GM21360 (cell line): ENCODE measurements around the gene MC1R.
"Not testable (repeated sequence)": the region's sequence is repeated elsewhere in the genome, so short reads cannot be mapped to it uniquely, and the experiment has no call there.

Experiments
- ATAC-seq: cut with Tn5 transposase; IDR thresholded peaks from one replicate; pipeline ENCODE4 v1.9.1; 2021; ENCODE audit warnings: mild to moderate bottlenecking, moderate library complexity; ENCODE audit not compliant: unreplicated experiment

The MC1R gene

GRCh38 chr16:89913408-89914387 is 5.0 kb upstream of the MC1R start:
- ATAC-seq = no peak

- not testable (repeated sequence) for ATAC-seq
Observed at GRCh38 chr16:89914642-89915285, 3.9 kb upstream of the MC1R start.

DNA sequence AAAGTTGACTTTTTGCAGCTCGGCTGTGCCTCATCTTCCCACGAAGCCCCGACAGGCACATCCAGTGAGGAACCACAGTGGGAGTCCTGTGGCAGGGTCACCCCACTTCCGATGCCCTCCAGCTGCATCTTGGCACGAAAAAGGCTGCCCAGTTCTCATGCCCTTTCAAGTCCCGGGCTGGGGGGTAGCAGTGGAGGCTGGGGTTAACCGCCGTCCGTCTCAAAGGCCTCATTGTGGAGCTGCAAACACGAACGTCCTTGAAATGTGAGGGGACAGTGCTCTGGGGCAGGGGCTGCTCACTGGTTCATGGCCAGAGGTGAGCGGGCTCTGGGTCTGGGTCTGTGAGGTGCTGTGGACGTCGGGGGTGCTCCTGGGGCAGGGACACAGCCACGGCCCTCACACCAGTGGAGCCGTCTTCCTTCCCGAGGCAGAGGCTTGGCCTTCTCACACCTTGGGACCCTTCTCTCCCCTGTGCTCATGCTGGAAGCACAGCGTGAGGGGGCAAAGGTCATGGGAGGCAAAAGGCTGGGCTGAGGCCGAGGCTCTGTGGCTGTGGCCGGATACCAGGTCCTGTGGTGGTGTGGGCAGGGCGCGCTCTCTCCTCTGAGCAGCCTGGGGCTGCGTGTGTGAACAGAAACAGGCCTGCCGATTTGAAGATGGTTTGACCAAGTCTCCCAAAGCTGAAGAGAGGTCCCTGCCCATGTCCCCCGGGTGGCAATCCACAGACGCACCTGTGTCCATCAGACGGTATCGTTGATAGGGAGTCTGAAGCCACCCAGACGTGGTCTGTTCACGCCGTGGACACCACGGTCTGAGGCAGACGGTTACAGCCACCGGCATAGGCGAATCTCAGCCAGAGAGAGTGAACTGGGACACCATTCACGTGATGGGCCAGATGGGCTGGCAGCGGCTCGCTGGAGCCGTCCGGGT is 3.1 kb upstream of the MC1R start:
- ATAC-seq = no peak

DNA sequence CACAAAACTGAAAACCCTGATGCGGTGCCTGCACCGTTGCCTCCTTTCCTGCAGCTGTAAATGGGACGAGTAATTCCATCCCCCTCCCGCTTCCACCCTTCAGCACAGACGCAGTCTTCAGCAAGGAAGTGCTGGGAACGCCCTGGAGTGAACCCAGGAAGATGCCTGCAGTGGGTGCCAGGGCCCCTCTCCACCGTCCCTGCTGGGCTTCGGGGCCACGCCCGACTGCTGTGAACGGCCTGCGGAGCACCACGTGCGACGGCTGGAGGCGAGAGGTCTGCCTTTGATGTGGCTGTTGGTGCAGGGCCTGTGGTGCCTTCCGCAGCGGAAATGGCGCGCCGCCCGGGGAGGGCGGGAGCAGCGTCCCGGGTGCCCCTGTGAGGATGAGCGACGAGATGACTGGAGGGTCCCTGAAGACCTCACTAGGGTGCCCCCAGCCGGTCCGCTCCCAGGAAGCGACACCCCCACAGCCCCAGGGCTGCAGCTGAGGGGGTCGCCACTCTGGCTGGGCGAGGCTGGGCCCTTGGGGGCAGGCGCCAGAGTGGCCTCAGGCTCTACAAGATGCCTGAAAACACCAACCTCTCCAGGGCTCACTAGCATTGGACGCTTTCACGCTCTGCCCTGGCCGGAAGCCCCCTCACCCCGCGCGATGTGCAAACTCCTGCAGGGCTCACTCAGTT is 749 bp upstream of the MC1R start:
- ATAC-seq = peak; percentile 73

- no peak for ATAC-seq
Observed at GRCh38 chr16:89919535-89920406, 1.1 kb downstream of the MC1R start.

DNA sequence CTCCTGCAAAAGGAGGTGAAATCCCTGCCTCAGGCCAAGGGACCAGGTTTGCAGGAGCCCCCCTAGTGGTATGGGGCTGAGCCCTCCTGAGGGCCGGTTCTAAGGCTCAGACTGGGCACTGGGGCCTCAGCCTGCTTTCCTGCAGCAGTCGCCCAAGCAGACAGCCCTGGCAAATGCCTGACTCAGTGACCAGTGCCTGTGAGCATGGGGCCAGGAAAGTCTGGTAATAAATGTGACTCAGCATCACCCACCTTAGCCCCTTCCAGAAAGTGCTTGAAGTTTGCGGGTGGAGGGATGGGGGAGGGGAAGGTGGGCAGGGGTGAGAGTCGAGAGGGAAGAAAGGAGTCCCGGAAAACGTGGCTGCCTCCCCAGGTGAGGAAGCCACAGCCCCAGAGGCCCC is 2.1 kb downstream of the MC1R start:
- ATAC-seq = no peak

- no peak for ATAC-seq
Observed at GRCh38 chr16:89921131-89921701, 2.6 kb downstream of the MC1R start.

DNA sequence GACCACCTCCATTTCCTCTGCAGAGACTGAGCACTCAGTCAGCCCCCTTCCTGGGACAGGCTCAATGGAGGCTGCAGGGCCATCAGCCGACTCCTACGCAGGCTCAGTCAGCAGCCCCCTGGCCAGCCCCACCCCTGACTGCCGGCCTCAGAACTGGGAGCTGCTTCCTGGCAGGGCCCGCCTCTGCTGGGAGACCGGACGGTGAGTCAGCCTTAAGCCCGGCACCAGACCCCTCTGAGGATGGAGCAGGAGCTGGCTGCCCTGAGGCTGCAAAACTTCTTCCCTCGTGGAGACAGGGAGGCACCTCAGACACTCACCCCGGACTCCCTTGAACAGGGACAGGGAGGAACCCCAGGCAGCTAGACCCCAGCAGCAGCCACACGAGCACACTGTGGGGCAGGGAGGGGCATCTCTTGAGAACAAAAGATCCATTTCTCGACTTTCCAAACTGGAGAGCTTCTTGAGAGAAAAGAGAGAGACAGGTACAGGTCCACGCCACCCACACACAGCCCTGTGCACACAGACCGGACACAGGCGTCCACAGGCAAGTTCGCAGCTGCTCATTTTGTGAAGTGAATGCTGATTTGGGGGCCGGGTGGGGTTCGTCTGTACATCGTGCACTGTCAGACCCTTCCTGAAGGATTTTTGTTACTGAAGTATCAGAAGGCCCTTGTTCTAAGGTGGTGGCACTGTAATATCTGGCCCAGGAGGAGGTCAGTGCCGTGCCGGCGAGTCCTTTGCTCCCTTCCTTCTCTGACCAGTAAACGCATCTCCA is 3.2 kb downstream of the MC1R start:
- ATAC-seq = no peak

DNA sequence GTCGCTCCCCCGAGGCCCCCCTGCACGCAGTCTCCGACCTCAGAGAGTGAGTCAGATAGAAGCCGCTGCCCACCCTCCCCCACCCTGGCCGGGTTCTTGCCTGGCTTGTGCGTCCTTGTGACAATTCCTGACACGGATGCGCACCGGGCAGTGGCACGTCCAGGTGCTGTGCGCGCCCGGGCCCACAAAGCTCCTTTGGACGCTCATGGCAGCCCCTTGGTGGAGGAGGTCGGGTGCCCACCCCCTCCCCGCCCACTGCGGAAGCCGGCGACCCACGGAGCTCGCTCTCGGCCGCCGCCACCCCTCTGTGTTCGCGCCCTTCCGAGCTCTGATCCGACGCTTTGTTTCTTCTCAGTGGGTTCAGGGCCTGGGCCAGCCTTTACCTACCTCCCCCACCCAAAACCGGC is 3.8 kb downstream of the MC1R start:
- no peak for ATAC-seq

DNA sequence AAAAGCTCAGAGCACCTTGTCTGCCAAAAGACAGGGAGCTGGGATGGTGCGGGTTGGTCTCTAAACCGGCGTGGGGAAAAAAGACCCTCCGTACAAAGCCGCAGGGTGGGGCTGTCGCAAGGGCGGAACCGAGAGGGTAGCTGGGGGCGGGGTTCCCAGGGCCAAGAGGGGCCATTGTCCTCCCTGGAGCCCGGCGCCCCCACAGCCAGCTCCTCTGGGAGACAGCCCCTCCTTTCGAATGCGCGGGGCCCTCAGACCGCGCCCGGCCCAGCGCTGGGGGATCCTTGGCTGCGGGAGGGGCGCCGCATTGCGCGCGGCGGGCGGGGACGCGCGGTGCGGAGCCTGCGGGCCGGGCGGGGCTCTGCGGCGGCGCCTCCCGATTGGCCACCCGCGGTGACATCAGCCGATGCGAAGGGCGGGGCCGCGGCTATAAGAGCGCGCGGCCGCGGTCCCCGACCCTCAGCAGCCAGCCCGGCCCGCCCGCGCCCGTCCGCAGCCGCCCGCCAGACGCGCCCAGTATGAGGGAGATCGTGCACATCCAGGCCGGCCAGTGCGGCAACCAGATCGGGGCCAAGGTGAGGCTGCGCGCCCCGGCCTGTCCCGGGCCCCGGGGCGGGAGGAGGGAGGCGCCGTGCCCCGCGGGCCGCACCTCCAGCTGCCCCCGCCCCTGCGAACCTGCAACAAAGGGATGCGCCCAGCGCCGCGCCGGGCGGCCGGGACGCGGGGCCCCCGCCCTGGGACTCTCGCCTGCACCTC is 4.4 kb downstream of the MC1R start, which contains the start of gene TUBB3:
TUBB3 (plus strand) TSS at position 459 of the 756 bp plus-strand sequence; CDS start at position 519, 60 bp downstream.
- ATAC-seq = no peak

GRCh38 chr16:89923640-89924296 is 5.1 kb downstream of the MC1R start:
- no peak for ATAC-seq

GRCh38 chr16:89924297-89924924 is 5.7 kb downstream of the MC1R start:
- no peak for ATAC-seq

GRCh38 chr16:89924925-89925307 is 6.3 kb downstream of the MC1R start:
- no peak for ATAC-seq

DNA sequence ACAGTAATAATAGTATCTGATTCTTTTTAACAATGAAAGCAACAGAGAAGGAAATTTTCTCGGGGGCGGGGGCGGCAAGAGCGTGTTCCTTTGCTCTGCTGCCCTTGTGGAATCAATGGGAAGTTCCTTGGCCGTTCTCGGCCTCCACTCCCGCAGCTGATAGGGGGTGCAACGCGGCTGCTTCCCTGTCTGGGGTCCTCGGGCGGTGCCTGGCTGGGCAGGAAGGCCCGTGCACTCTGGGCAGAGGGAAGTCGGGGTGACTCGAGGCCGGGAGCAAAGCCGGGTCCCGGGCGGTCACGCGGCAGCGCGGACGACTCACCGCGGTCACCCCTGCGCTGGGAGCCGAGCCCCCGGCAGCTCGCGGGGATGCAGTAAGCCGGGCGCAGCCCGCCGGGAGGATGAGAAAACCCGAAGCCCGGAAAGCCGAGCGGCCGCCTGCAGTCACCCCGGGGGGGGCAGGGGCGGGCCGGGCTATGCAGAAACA is 7.0 kb downstream of the MC1R start:
- peak; percentile 5 for ATAC-seq

DNA sequence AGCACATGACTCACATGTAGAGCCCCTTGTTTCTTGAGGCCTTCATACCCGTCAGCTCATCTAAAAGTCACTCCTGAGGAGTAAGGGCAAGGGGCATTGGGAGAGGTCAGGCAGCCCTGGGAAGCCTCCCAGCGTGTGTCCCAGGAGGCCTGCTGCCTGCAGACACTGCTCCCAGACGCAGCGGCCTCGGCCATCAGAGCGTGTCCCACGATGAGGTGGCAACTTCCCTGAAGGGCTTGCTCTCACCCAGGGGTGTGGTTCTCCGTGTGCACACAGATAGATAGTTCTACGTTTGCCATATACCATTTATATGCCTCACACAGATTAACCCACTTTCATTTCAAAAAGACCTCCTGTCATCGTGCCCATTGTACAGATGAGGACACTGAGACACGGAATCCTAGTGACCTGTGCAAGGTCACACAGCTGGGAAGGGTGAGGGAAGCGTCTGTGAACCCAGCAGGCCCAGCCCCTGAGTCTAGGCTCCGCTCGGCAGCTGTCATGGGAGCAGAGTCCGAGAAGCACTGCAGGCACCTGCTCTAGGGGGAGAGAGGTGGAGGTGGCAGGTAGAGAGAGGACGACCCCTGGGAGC is 12.7 kb downstream of the MC1R start:
- ATAC-seq = no peak

DNA sequence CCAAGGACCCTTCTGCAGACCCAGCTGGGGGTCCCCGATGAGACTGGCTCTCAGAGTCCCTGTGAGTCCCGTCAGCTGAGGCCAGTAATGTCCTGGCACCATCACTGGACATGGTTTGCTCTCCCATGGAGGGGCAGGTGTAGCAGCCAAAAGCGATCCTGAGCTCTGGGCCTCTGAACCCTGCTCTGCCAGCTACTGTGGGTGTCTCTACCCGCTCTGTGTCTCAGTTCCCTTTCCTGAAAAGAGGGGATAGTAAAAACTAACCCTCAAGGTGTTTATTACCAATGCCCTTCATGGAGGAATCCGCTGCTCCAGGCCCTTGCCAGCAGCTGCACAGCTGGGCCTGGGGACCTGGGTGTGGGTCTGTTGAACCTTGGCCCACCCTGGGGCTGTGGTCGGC is 13.3 kb downstream of the MC1R start:
- no peak for ATAC-seq
